PC-3 (cell line): ENCODE results near the gene HKDC1. TPM values are rescaled to one million over a fixed set of nuclear protein-coding genes. Genes with fewer than 3 reads are reported as not detected.

ENCODE experiments used
- ATAC-seq: fragments of 200-7000 bp; cut with Tn5 transposase; 2 replicates; pipeline ENCODE4 v1.9.1; 2020; ENCODE audit warnings: mild to moderate bottlenecking, moderate library complexity
- BruUV-seq: library from RNA; stranded (reverse); fragments of 400-500 nt; replicated peaks from 2 replicates; lab custom pipeline; 2021; lab: Mats Ljungman, UMichigan
- CTCF ChIA-PET: fragments of 300-600 bp; sonication (Branson Sonifier 250); formaldehyde crosslinking; loops from one replicate; lab custom pipeline; 2022; ENCODE audit warnings: antibody characterized with exemption; lab: Charles Lee
- POLR2A ChIA-PET: fragments of 300-600 bp; sonication (Branson Sonifier 250); formaldehyde crosslinking; loops from one replicate; lab custom pipeline; 2022; ENCODE audit warnings: antibody characterized with exemption; ENCODE audit not compliant: unreplicated experiment; lab: Charles Lee
- DNase-seq: peaks from one replicate; pipeline ENCODE4 v3.0.0-alpha.2; 2015
- H2AFZ ChIP-seq: fragments of 300-600 bp; sonication (generic); 2 replicates; pipeline ENCODE4 v1.6.0; 2016; ENCODE audit warnings: antibody characterized with exemption, low read length
- H3F3A ChIP-seq: fragments of 300-600 bp; sonication (generic); one replicate; pipeline ENCODE4 v1.6.0; 2017; ENCODE audit warnings: antibody characterized with exemption, low read length, control low read depth, mild to moderate bottlenecking; ENCODE audit not compliant: unreplicated experiment
- H3K27ac ChIP-seq: fragments of 300-600 bp; sonication (generic); 2 replicates; pipeline ENCODE4 v1.5.1; 2016; ENCODE audit warnings: mild to moderate bottlenecking, low read length
- H3K27me3 ChIP-seq: fragments of 300-600 bp; sonication (generic); 2 replicates; pipeline ENCODE4 v1.6.1; 2016; ENCODE audit warnings: low read length, mixed read lengths
- H3K36me3 ChIP-seq: fragments of 300-600 bp; sonication (generic); 2 replicates; pipeline ENCODE4 v1.6.1; 2016; ENCODE audit warnings: low read depth, mixed run types, low read length, mixed read lengths
- H3K4me1 ChIP-seq: fragments of 300-600 bp; sonication (generic); 2 replicates; pipeline ENCODE4 v1.5.1; 2016; ENCODE audit warnings: low read length; ENCODE audit not compliant: insufficient read depth
- H3K4me2 ChIP-seq: fragments of 300-600 bp; sonication (generic); 2 replicates; pipeline ENCODE4 v1.6.0; 2016; ENCODE audit warnings: low read length
- H3K4me3 ChIP-seq: fragments of 300-600 bp; sonication (generic); 2 replicates; pipeline ENCODE4 v1.5.1; 2016; ENCODE audit warnings: mild to moderate bottlenecking, low read length, mixed read lengths
- H3K79me2 ChIP-seq: fragments of 300-600 bp; sonication (generic); 2 replicates; pipeline ENCODE4 v1.6.1; 2017; ENCODE audit warnings: low read length, mixed read lengths
- H3K9ac ChIP-seq: fragments of 300-600 bp; sonication (generic); 2 replicates; pipeline ENCODE4 v1.6.0; 2016; ENCODE audit warnings: mild to moderate bottlenecking, low read length
- H3K9me2 ChIP-seq: fragments of 300-600 bp; sonication (generic); replicated peaks from 2 replicates; pipeline ENCODE4 v1.6.1; 2016; ENCODE audit warnings: mixed run types, low read length, mixed read lengths
- H3K9me3 ChIP-seq: fragments of 300-600 bp; sonication (generic); 2 replicates; pipeline ENCODE4 v1.6.1; 2016; ENCODE audit warnings: low read length, mixed read lengths
- H4K20me1 ChIP-seq: fragments of 300-600 bp; sonication (generic); 2 replicates; pipeline ENCODE4 v1.6.1; 2016; ENCODE audit warnings: low read length, mixed read lengths
- CTCF ChIP-seq: fragments of 300-600 bp; sonication (generic); conservative IDR thresholded peaks from 2 replicates; pipeline ENCODE4 v1.5.1; 2017; ENCODE audit warnings: antibody characterized with exemption, low read depth, mild to moderate bottlenecking, low read length
- EZH2 ChIP-seq: fragments of 300-600 bp; sonication (generic); IDR thresholded peaks from one replicate; pipeline ENCODE4 v1.6.1; 2017; ENCODE audit warnings: antibody characterized with exemption, mild to moderate bottlenecking, low read length; ENCODE audit not compliant: unreplicated experiment
- EZH2phosphoT487 ChIP-seq: fragments of 300-600 bp; sonication (generic); IDR thresholded peaks from 2 replicates; pipeline ENCODE4 v1.6.1; 2018; ENCODE audit warnings: mild to moderate bottlenecking, antibody characterized with exemption, low read length, borderline replicate concordance
- intact Hi-C: fragments of 100-400 bp; cut with micrococcal nuclease; formaldehyde crosslinking; loops from 2 replicates; pipeline ENCODE4 v1.9.0; 2023
- total RNA-seq: library from RNA; depleted of rRNA; stranded (reverse); fragments of >200 nt; gene quantifications from 2 replicates; pipeline ENCODE4 v1.2.3, GENCODE V29; 2014

HKDC1 gene
- total RNA-seq, 1 experiment from 2014 or later, result 0.44 TPM

GRCh38 chr10:69215405-69216171 is 4.5 kb upstream of the HKDC1 start:
- H3K4me1 ChIP-seq, result peaks cover 12% of the 10 kb centered on the region; the same call in 1 of the 2 replicates
- intact Hi-C loops, result no loop called here
- peak; percentile 12; the same call in 1 of the 2 replicates for ATAC-seq
- H3K79me2 ChIP-seq, result no peaks in the 10 kb centered on the region
- H3K36me3 ChIP-seq, result no peaks in the 10 kb centered on the region
- H3F3A ChIP-seq, result no peaks in the 10 kb centered on the region
- H3K27me3 ChIP-seq, result no peaks in the 10 kb centered on the region
- H3K9me2 ChIP-seq, result no peaks in the 10 kb centered on the region
- ChIA-PET CTCF (interaction anchor here (0.6 to 0.7 kb wide), 2 partner anchors 16 to 128 kb away, joined by 3 read pairs; partner anchors contain the start of gene SRGN), POLR2A (interaction anchor here (0.5 to 0.6 kb wide), 3 partner anchors 21 to 468 kb away, joined by 4 to 14 read pairs (median 6); no protein-coding TSS in a partner anchor)
- H2AFZ ChIP-seq, result peak overlapping the region; percentile 7
- no peaks in the 10 kb centered on the region for H3K9me3 ChIP-seq
- DNase-seq, result no peak
- H3K4me2 ChIP-seq, result peak overlapping the region; percentile 7
- H3K4me3 ChIP-seq, result no peak overlapping the region
- H4K20me1 ChIP-seq, result no peaks in the 10 kb centered on the region
- no TSS peak for BruUV-seq
- TF ChIP-seq EZH2phosphoT487 (no peak), EZH2 (no peak), CTCF (no peak)
- no peak overlapping the region for H3K27ac ChIP-seq
- H3K9ac ChIP-seq, result no peak overlapping the region

- H3K9me3 ChIP-seq, result no peaks in the 10 kb centered on the region
- H3K79me2 ChIP-seq, result no peaks in the 10 kb centered on the region
- no peaks in the 10 kb centered on the region for H3F3A ChIP-seq
- H3K27ac ChIP-seq, result no peak overlapping the region
- ChIA-PET CTCF (interaction anchor here (0.9 to 1.2 kb wide), 2 partner anchors 15 to 176 kb away, joined by 4 to 5 read pairs; no protein-coding TSS in a partner anchor), POLR2A (interaction anchor here (0.6 kb wide), 1 partner anchor 19 kb away, joined by 14 read pairs; no protein-coding TSS in a partner anchor)
- H3K27me3 ChIP-seq, result no peaks in the 10 kb centered on the region
- no peaks in the 10 kb centered on the region for H3K9me2 ChIP-seq
- H3K4me1 ChIP-seq, result peaks cover 12% of the 10 kb centered on the region; the same call in 1 of the 2 replicates
- intact Hi-C loops, result no loop called here
- H2AFZ ChIP-seq, result peak overlapping the region; percentile 3; the same call in 1 of the 2 replicates
- H3K36me3 ChIP-seq, result no peaks in the 10 kb centered on the region
- TSS peak; percentile 99 for BruUV-seq
- H4K20me1 ChIP-seq, result no peaks in the 10 kb centered on the region
- DNase-seq, result no peak
- no peak overlapping the region for H3K9ac ChIP-seq
- H3K4me2 ChIP-seq, result no peak overlapping the region
- no peak for TF ChIP-seq EZH2phosphoT487
- no peak for TF ChIP-seq EZH2
- TF ChIP-seq CTCF, result no peak
- no peak overlapping the region for H3K4me3 ChIP-seq
- no peak; the same call in 1 of the 2 replicates for ATAC-seq
These were observed 3.5 kb upstream of the HKDC1 start for GRCh38 chr10:69216577-69217118.
